HG03103 (cell line): ENCODE data around the gene PPP3R2.

Experiments
- ATAC-seq: cut with Tn5 transposase; IDR thresholded peaks from one replicate; pipeline ENCODE4 v1.9.1; 2021; ENCODE audit warnings: low read depth; ENCODE audit not compliant: unreplicated experiment

The PPP3R2 gene

GRCh38 chr9:101543098-101543735 lies 51.6 kb downstream of the PPP3R2 start:
- no peak for ATAC-seq
